SK-N-SH (cell line): ENCODE data around the gene MBD6.

Source experiments
- CHD2 ChIP-seq: fragments of 150-350 bp; IDR thresholded peaks from 2 replicates; pipeline ENCODE4 v1.6.1; 2018; ENCODE audit warnings: low read length; ENCODE audit not compliant: partially characterized antibody
- CTCF ChIP-seq: fragments of 200-600 bp; sonication (generic); IDR thresholded peaks from 2 replicates; pipeline ENCODE4 v1.6.1; 2017; ENCODE audit warnings: antibody characterized with exemption, mild to moderate bottlenecking, moderate library complexity
- EP300 ChIP-seq, 2 experiments: IDR thresholded peaks; 2 replicates each; pipeline versions ENCODE4 v1.4.0 to v1.6.1; 2012; ENCODE audit warnings: borderline replicate concordance in 1 of 2, low read depth in 1 of 2, low read length in 1 of 2
- GABPA ChIP-seq: IDR thresholded peaks from 2 replicates; pipeline ENCODE4 v1.4.0; 2012; ENCODE audit warnings: low read depth, mild to moderate bottlenecking
- POLR2AphosphoS5 ChIP-seq: IDR thresholded peaks from 2 replicates; pipeline ENCODE4 v1.6.1; 2012; ENCODE audit warnings: low read depth, low read length
- RAD21 ChIP-seq: IDR thresholded peaks from 2 replicates; pipeline ENCODE4 v1.6.1; 2012; ENCODE audit warnings: mild to moderate bottlenecking, low read length
- TCF12 ChIP-seq: IDR thresholded peaks from 2 replicates; pipeline ENCODE4 v1.4.0; 2012
- TEAD4 ChIP-seq: IDR thresholded peaks from 2 replicates; pipeline ENCODE4 v1.4.0; 2012; ENCODE audit warnings: mild to moderate bottlenecking, borderline replicate concordance; ENCODE audit not compliant: insufficient read depth
- TF ChIP-seq, protein P1 (sequence below): IDR thresholded peaks from 2 replicates; pipeline ENCODE4 v1.4.0; 2012; ENCODE audit warnings: low read depth
- TF ChIP-seq, protein P2 (sequence below): fragments of 150-350 bp; IDR thresholded peaks from 2 replicates; pipeline ENCODE4 v1.6.1; 2017; ENCODE audit warnings: antibody characterized with exemption, low read length, low read depth, borderline replicate concordance

DNA sequence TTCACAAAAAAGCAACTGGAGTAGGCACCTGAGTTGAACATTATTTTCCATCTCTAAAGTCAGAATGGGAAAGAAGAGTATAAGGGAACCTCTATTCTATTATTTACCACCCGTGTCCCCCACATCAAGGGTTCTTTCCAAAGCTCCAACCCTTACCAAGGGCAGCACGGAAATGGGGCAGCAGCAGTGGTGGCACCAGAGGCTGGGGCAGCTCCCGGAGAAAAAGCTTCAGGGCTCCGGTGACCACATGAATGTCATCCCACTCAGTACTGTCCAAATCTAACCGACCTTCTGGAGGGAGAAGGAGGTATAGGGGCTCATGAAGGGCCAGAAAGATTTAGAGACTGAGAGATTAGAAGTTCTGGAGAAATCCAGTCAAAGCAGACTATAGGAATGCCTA, 48.7 kb upstream of the MBD6 start:
- TF ChIP-seq CTCF (no peak), RAD21 (no peak), GABPA (no peak), TCF12 (no peak), EP300 (IDR thresholded peaks at IDR 0.05; ENCODE audit: borderline replicate concordance in 1 of 2, low read depth in 1 of 2, low read length in 1 of 2) (no peak), POLR2AphosphoS5 (no peak), TEAD4 (no peak), CHD2 (no peak)
- TF ChIP-seq, protein P1, sequence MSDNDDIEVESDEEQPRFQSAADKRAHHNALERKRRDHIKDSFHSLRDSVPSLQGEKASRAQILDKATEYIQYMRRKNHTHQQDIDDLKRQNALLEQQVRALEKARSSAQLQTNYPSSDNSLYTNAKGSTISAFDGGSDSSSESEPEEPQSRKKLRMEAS, result no peak
- TF ChIP-seq, protein P2, sequence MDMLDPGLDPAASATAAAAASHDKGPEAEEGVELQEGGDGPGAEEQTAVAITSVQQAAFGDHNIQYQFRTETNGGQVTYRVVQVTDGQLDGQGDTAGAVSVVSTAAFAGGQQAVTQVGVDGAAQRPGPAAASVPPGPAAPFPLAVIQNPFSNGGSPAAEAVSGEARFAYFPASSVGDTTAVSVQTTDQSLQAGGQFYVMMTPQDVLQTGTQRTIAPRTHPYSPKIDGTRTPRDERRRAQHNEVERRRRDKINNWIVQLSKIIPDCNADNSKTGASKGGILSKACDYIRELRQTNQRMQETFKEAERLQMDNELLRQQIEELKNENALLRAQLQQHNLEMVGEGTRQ, result no peak
